GM18858 (cell line): ENCODE results near the gene ZBTB40.

Experiments
- ATAC-seq: cut with Tn5 transposase; IDR thresholded peaks from one replicate; pipeline ENCODE4 v1.9.1; 2021; ENCODE audit not compliant: unreplicated experiment

The ZBTB40 gene

GRCh38 chr1:22470227-22470626, 18.6 kb downstream of the ZBTB40 start:
- no peak for ATAC-seq

DNA sequence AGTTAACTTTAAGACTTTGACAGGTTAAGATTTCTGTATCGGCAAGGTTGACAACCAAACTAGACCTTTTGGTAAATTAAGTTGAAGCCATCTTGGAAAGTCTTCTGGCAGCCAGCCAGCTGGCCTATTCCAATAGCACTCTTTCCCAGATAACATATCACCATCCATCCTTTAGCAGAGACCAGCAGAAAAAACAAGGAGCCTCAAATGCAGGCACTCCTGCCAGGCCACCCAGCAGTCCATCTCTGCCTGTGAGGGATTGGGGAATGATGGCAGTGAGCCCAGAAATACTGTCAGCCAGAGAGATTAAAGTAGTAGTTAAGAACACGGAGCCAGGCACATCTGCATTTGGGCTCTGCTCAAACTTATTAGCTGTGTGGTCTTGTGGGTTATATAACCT, 19.4 kb downstream of the ZBTB40 start:
- no peak for ATAC-seq

DNA sequence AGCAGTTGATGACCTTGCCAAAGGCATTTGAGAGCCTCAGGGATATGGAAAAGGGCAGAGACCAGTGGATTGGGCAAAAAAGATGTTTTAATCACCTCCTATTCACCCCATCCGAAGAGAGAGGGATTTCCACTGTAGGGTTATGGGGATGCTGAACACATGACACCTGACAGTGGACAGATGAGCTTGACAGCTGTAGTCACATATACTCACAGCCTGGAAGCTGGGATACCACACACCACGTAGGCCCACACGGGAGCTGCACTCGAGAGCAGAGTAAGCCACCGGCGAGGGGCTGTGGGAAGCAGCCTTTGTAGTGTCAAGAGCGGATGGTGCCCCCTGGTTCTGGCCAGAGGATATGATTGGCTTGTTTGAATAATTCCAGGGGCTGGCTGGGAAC, 20.0 kb downstream of the ZBTB40 start:
- no peak for ATAC-seq

DNA sequence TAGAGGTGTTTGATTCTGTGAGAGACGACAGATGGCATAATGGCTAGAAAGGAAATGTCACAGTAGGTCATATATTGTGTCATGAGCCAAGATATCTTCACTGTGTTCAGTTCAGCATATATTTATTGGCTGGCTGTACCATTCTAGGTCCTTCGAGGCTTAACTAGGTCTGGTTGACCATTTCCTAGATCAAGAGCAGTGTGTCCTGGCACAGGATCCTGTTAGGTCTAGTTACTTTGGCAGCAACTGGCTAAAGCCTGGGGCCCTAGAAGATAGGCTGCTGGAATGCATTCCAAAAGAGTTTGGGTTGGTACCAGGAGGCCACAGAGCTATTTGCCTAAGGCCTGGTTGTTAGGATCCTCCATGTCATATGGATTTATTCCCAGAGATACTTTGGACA, 20.9 kb downstream of the ZBTB40 start:
- no peak for ATAC-seq

DNA sequence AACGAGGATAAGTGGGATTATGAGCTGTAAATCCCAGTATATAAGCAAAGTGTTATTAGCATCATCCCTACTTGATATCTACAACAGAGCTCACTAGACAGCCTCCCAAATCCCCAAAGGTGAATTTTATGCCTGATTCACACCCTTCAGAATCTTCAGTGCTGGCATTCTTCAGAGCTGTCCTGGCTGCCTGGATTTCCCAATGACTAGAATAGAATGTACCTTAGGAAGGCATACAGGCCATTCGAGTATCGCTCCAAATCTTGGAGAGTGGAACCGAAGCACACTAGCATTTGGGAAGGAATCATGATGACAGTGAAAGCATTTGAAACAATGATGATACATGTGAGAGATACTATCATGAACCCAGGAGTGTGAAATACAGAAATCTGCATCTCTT, 22.3 kb downstream of the ZBTB40 start:
- no peak for ATAC-seq

GRCh38 chr1:22476566-22476965, 24.9 kb downstream of the ZBTB40 start:
- no peak for ATAC-seq

GRCh38 chr1:22483121-22483520, 31.5 kb downstream of the ZBTB40 start:
- no peak for ATAC-seq

- no peak for ATAC-seq
Observed at GRCh38 chr1:22484706-22485345, 33.2 kb downstream of the ZBTB40 start.

DNA sequence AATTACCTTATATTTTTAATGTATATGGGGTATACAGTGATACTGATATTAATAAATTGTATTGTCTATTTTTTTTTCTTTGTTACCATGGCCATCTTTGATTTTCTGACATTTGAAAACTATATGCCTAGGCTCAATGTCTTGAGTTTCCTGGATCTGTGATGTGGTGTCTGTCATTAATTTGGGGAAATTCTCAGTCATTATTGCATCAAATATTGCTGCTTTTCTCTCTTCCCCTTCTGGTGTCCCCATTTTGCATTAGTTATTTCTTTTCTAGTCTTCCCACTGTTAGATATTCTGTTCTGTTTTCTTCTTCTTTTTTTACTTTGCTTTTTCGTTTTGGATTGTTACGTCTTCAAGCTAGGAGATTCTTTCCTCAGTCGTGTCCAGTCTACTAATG, 33.8 kb downstream of the ZBTB40 start:
- ATAC-seq: no peak

- no peak for ATAC-seq
Observed at GRCh38 chr1:22487781-22488180, 36.1 kb downstream of the ZBTB40 start.

GRCh38 chr1:22488319-22488718, 36.7 kb downstream of the ZBTB40 start:
- ATAC-seq: no peak

- ATAC-seq: no peak
Observed at GRCh38 chr1:22489278-22489677, 37.6 kb downstream of the ZBTB40 start.

- ATAC-seq: no peak
Observed at GRCh38 chr1:22489823-22490222, 38.2 kb downstream of the ZBTB40 start.

DNA sequence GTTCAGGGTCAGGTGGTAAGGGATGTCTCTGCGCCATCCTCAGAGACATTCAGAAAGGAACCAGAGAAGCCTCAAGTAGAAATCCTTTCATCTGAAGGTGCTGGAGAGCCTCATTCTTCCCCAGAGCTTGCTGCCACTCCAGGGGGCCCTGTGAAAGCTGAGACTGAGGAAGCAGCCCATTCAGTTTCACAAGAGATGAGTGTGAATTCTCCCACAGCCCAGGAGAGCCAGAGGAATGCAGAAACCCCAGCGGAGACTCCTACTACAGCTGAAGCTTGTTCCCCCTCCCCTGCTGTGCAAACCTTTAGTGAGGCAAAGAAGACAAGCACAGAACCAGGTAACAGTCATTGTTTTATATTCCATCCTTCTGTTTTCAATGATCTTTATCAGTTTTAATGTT, 38.7 kb downstream of the ZBTB40 start:
- no peak for ATAC-seq

DNA sequence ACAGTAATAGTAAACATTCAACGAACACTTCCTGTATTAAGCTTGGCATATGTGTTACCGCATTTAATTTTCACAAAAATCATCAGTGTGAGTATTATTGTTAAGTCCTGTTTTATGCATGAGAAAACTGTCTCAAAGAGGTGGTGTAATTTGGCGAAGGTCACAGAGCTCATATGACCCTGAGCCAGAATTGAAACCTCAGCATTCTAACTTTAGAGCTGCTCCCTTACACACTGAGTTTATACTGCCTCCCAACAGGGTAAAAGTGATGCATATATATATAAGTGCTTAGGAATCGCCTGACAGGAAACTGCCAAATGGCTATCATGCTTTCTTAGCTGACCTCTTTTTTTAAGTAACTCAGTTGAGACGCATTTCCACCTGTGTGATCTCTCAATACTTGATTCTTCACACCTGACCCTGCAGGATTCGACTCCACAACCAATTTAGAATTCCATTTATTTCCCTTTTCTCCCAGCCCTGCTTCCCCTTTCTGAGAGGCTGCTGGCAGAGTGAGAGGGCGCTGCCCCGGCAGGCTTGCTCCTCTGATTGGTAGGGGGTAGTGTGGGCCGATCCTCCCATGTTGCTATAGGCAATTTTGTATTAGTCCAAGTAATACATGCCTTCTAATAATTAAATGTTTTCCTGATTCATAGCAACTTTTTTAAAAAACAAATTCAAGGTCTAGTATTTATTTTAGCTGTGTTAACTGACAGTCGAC, 40.5 kb downstream of the ZBTB40 start:
- no peak for ATAC-seq

GRCh38 chr1:22494144-22494543, 42.5 kb downstream of the ZBTB40 start:
- ATAC-seq: no peak

- no peak for ATAC-seq
Observed at GRCh38 chr1:22494943-22495579, 43.4 kb downstream of the ZBTB40 start.

- ATAC-seq: no peak
Observed at GRCh38 chr1:22496536-22497160, 45.0 kb downstream of the ZBTB40 start.

DNA sequence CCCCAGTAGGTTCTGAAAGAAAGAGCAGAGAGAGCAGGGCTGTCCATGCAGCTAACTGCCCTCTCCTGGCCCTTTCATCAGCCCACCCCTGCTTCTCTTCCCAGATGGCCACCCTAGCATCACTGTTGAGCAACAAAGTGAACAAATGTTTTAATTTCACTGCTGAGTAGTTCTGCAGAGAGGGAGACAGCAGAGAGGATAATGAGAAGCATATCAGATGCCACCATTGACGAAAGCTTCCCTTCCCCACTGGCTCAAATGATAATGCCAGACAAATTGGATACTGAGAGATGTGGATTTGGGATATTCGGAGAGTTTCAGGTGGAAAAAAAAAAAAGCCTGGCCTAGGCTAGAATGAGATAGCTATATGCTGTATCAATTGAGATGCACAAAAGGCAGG, 46.8 kb downstream of the ZBTB40 start:
- no peak for ATAC-seq

DNA sequence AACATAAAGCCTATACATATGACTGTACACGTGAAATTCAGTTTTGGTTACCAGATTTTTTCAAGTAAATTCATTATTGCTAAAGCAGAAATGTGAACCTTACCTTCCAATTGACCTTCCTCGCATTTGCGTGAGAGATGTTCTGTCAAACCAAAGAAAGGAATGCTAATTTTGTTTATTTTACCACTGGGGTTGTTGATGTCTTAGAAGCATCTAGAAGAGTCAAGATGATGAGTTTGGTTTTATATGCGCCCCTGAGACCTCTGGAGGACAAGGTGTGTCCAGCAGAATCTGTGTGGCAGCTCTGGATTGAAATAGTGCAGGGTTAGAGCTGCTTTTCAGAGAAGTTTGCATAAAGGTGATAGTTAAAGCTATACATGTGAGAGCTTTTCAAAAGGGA, 48.4 kb downstream of the ZBTB40 start:
- no peak for ATAC-seq

DNA sequence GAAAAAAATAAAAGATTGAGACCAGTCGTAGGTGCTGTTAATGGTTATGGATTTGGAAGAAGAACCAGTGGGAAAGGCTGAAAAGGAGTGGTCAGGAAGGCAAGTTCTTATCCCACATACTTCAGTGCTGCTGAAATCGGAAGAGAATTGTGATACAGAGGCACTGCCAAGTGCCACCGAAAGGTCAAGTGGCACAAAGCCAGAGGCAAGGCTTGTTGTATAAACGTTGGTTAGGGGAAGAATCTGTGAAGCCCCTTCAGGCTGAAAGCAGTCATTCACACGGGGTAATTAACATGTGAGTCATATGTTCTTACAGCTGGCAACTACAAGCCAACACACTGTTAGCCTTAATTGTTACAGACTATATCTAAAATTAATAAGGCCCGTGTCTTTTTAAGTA, 48.8 kb downstream of the ZBTB40 start:
- no peak for ATAC-seq

- no peak for ATAC-seq
Observed at GRCh38 chr1:22502202-22502601, 50.6 kb downstream of the ZBTB40 start.
